GM19397 (cell line): ENCODE measurements around the gene NAGLU.

Experiments
- ATAC-seq: cut with Tn5 transposase; IDR thresholded peaks from one replicate; pipeline ENCODE4 v1.9.1; 2021; ENCODE audit warnings: mild to moderate bottlenecking, moderate library complexity; ENCODE audit not compliant: unreplicated experiment

The NAGLU gene

GRCh38 chr17:42586514-42587230 is 50.6 kb downstream of the NAGLU start:
- ATAC-seq: peak; percentile 54

GRCh38 chr17:42590886-42591285 is 54.8 kb downstream of the NAGLU start:
- ATAC-seq: no peak

GRCh38 chr17:42591411-42591810 is 55.4 kb downstream of the NAGLU start:
- no peak for ATAC-seq
